ENCODE data around the gene MIGA2.

MIGA2 gene

DNA sequence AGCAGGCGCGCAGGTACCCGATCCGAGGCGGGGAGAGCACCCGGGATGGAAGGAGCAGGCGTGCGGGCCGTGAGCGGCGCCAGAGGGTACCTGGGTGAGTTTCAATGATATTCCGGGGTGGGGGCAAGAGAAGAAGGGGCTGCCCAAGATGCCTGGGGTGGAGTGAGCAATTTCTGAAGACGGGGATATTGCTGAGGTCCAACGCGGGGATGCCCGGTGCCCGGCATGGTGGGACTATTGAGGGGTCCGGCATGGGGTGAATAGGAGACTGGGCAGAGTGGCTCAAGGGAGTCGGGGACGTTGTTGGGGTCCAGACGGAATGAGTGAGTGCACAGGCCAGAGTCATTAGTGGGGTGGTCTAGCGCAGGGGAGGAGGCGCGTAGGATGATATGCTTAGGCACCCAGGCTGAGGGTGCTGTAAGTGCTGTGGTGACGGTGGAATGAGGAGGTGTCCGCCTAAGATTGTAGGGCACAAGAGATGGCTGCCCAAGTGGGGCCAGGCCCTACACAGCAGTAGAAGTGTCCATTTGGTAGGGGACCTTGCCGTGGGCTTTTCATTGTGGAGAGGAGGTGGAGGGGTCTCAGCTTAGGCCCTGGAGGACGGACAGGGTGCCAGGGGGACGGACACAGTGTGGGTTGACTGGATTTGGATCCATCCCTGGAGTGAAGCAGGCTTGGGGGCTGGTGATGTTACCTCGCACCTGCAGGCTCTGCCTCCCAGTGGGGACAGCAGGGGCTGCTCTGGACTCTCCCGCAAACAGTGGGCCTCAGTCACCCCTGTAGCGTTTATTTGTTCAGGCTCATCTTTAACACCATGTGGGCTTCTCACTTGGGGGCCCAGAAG, 719 bp downstream of the MIGA2 start:
- no peak for FAIRE-seq

DNA sequence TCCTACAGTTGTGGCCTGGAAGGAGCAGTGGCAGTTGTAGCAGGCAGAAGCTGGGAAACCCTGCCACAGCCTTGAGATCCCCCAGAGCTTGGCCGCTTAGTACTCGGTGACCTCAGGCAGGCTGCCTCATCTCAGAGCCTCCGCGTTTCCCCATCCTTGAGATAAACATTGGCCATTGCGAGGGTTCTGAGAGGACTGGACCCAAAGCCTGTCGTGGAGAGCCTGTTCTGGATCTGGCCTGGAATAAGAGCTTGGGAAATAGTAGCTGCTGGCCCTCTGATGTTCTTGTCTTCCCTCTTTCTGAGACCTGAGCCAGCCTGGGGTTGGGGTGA, 1.3 kb downstream of the MIGA2 start:
- DNase-seq (ENCODE audit: low spot score) (no peak), FAIRE-seq (no peak)

More for the DNA sequence above, 719 bp downstream of the MIGA2 start:
- no peak for DNase-seq (ENCODE audit: low spot score)

DNA sequence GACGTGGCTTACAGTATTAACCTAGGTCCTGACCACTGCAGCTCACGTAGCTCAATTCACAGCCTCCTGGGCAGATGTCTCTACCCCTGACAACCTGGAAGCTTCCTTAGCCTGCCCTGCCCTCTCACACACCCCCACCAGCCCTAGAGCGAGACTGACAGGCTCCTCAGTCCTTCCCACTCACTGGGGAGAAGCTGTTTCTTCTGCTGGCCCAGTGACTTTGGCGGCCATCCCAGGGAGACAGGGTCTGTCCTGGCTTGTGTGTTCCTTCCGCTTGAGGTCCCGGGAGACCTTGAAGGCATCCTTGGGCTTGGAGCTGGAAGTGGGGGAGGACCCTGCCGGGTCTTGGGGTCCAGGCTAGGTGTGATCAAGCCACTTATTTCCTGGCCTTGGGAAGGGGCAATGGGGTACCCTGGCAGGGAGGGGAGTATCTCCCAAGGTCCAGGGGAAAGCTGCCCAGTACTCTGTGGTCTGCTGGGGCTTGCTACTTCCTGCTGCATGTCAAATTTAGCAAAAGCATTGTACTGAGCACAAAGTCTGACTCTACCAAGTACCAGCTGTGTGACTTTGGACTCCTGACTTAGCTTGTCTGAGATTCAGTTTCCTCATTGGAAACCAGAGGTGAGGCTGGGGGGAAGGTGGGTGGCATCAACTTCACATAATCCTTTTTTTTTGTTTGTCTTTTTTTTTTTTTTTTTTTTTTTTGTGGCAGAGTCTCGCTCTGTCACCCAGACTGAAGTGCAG, 1.9 kb downstream of the MIGA2 start:
- no peak for FAIRE-seq
- DNase-seq (ENCODE audit: low spot score): no peak

DNA sequence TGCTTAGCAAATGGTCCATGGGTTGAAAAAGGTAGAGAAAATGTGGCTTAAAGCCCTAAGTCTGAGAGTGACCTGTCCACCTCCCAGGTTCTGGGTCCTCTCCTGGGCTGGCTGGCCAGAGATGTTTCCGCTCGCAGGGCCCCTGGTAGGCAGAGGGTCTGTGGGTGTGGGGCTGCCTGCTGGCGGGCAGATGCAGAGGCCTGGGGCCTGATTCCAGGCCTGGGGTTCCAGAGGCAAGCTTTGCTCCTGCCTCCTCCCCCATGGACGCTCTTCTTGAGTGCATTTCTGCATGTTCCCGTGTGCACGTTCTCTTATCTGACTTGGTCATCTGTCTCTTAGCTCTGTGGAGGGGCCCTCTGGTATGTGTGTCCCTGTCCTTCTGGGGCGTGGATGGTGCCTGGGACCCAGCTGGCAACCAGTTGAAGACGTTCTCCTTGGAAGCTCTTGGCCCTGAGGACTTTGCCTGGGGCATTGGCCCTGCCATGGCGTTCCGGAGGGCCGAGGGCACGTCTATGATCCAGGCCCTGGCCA, 3.8 kb downstream of the MIGA2 start:
- DNase-seq (ENCODE audit: low spot score) (no peak), FAIRE-seq (no peak)

DNA sequence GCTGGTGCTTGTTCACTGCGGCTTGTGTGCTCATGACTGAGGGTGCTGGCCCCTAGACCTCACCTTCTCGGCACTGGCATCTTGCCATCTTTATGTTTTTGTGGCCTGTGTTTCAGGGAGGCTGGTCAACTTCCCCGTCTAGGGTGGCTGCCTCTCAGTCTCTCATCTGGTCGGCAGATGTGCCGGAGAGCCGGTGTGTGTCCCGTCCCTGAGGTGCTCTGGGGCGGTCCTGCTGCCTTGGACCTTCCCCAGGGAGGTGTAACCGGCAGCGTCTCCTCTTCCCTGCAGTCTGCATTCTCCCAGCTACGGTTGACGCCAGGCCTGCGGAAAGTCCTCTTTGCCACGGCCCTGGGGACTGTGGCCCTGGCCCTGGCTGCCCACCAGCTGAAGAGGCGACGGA, 5.6 kb downstream of the MIGA2 start:
- FAIRE-seq: no peak
- DNase-seq (ENCODE audit: low spot score): no peak

DNA sequence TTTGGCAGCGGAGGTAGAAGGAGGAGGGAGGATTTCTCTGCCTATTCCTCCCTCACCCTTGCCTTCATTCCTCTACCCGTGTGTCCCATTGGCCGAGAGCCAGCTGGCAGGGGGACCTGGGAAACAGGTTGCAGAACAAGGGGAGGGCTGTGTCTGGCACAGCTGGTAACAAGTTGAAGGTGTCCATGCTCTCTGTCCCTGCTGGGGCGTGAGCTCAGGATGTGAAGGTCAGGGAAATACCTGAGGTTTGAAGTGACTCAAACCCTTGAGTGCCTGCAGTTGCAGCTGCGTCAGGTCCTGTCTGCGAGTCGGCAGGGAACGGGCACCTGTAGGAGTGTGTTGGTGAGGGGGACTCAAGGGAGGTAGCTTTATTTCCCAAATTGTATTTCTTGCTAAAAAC, 16.2 kb downstream of the MIGA2 start:
- DNase-seq (ENCODE audit: low spot score): no peak
- FAIRE-seq: no peak

DNA sequence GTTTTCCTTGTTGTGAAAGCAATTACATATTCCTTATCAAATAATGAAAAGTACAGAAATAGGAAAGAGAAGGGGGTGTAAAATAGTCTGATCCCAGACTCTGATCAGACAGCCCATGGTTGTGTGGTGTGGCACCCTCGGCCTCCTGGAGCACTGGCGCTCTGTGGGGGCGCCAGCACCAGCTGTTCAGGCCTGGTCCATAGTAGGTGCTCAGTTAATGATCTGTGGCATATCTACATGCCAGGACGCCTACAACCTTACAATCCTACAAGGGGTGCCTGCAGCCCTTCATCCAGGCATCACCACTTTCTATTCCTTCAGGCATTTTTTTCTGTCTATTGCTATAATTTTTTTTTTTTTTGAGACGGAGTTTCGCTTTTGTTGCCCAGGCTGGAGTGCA, 16.6 kb downstream of the MIGA2 start:
- FAIRE-seq: no peak

DNA sequence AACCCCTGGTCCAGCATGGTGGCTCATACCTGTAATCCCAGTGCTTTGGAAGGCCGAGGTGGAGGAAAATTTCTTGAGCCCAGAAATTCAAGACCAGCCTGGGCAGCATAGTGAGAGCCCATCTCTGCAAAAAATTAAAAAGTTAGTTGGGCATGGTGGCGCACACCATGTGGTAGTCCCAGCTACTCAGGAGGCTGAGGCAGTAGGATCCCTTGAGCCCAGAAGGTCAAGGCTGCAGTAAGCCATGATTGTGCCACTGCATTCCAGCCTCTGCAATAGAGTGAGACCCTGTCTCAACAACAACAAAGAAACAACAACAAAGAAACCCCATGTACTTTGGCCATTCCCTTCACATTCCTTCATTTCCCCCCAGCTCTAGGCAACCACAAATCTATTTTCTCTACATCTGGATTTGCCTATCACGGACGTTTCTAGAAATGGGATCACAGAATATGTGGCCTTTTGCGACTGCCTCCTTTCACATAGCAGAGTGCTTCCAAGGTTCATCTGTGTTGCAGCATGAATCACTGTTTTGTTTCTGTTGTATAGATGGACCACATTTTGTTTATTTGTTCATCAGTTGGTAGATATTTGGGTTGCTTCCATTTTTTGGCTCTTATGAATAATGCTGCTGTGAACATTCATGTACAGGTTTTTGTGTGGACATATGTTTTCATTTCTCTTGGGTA, 17.9 kb downstream of the MIGA2 start:
- DNase-seq (ENCODE audit: low spot score) (no peak), FAIRE-seq (no peak)

More for the DNA sequence above, 16.6 kb downstream of the MIGA2 start:
- DNase-seq (ENCODE audit: low spot score): no peak

DNA sequence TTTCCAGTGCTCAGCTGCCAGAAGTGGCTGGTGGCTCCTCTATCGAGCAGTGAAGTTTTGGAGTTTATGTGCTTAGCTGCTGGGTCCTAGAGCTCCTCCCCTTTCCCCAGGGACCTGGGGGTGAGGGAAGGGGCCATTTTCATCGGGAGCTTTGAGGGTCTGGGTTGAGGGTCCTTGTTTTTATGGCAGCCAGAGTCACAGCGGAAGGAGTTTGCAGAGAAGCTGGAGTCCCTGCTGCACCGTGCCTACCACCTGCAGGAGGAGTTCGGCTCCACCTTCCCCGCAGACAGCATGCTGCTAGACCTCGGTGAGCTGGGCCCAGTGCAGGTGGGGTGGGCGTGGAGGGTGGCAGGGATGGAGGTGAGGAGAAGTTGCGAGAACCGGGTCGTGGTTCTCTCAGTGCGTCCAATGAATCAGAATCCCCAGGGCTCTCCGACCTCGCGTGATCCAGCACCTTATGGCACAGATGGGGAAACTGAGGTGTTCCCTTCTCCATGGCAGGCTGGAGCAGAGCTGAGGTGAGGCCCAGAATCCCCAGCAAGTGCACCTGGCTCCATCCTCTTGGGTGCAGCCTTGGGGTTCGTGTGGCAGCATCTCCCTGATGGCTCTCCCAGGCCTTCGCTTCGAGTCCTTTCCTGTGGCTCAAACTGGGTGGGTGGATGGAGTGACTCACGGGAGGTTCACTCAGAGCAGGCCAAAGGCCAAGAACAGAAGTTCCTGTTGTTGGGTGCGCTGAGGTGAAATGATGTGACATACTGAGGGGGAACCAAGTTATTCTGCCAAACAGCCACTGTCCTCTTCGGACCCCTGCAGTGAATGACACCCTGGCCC, 22.8 kb downstream of the MIGA2 start:
- no peak for FAIRE-seq
- DNase-seq (ENCODE audit: low spot score): peak; percentile 20

DNA sequence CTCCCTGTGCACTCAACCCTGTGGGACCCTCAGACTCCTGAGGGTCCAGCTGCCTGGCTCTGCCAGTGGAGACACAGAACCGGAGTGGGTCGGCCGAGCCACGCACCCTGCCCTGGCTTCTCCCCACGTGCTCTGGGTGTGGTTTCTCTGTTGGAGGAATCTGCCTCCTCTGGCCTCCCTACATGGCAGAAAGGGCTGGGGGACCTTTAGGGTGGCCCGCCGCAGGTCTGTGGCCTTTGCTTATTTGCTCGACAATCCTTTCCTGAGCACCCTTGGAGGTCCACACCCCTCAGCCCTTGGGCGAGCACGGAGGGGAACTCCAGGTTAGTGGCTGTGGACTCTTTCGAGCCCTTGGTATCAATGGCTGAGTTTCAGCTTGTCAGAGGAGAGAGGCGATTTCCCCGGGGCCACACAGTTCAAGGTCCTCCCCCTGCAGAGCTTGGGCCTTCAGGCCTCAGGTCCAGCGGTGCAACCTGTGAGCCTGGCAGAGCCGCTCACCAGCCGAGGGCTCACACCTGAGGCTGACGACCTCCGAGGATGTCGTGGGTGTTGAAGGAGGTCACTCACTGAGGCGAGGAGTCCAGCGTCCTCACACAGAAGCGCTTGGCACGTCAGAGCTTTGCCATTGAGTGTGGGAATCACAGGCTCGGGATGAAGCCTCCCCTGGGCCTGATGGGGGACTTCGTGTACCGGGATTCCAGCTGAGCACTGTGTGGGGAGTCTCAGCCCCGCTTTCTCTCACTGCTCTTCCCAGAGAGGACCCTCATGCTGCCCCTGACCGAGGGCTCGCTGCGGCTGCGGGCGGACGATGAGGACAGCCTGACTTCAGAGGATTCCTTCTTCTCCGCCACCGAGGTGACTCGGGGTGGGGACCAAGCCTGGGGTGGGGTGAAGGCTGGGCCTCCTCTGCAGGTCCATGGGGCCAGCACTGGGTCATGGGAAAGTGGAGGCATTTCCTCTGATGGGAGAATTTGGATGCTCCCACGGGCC, 23.7 kb downstream of the MIGA2 start:
- FAIRE-seq (no peak), DNase-seq (ENCODE audit: low spot score) (no peak)

DNA sequence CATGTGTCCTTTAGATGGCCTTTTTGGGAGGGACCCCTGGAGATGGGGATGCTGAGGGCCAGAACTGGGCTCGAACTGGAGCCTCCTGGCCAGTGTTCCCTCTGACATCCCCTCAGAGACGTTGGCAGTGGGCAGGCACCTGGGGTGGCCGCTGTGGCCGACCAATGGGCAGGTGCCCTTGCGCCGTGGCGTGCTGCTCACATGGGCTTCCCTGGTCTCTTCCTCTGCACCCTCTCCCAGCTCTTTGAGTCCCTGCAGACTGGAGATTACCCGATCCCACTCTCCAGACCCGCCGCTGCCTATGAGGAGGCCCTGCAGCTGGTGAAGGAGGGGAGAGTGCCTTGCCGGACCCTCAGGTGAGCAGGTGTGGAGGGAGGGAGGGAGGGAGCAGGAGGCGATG, 24.6 kb downstream of the MIGA2 start:
- FAIRE-seq: no peak

DNA sequence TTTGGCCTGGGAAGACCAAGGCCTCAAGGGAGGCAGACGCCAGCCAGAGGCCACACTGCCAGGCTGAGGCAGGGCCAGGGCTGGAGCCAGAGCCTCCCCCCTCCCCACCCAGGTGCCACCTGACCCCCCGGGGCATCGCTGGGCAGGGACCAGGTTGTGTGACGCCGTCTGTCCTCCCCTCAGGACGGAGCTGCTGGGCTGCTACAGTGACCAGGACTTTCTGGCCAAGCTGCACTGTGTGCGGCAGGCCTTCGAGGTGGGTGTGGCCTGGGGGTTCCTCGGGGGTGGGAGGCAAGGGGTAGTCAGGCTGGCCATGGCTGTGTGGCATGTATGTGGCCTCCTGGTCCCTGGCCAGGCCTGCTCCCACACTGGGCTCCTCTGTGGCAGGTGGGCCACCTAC, 26.6 kb downstream of the MIGA2 start:
- no peak for DNase-seq (ENCODE audit: low spot score)
- FAIRE-seq: no peak

More for the DNA sequence above, 24.6 kb downstream of the MIGA2 start:
- no peak for DNase-seq (ENCODE audit: low spot score)

DNA sequence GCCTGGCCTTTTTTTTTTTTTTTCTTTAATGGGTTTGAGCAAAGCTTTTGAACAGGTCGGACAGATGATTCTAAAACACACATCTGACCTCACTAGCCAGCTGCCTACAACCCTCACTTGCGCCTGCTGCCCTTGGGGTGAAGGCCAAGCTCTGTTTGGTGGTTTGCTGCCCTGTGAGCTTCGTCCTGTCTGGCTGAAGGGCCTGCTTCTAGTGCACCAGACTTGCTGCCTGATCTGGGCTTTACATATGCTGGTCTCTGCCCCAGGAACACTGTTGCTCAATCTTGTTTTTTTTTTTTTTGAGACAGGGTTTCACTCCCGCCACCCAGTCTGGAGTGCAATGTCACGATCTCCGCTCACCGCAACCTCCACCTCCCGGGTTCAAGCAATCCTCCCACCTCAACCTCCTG, 28.1 kb downstream of the MIGA2 start:
- DNase-seq (ENCODE audit: low spot score): no peak

DNA sequence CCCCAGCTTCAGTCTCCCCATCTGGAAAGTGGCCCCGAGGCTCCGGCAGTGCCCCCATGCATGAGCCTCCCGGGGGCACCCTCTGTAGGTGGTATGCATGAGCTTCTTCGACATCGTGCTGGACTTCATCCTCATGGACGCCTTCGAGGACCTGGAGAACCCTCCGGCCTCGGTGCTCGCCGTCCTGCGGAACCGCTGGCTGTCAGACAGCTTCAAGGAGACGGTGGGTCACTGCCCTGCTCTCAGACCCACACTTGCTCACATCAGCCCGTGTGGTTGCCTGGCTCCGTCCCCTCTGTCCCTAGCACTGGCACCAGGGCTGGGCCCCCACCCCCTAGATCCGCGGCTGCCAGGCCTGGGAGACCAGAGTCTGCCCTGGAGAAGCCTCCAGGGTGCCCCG, 31.7 kb downstream of the MIGA2 start:
- DNase-seq (ENCODE audit: low spot score): no peak
- FAIRE-seq: no peak

More for the DNA sequence above, 28.1 kb downstream of the MIGA2 start:
- no peak for FAIRE-seq

DNA sequence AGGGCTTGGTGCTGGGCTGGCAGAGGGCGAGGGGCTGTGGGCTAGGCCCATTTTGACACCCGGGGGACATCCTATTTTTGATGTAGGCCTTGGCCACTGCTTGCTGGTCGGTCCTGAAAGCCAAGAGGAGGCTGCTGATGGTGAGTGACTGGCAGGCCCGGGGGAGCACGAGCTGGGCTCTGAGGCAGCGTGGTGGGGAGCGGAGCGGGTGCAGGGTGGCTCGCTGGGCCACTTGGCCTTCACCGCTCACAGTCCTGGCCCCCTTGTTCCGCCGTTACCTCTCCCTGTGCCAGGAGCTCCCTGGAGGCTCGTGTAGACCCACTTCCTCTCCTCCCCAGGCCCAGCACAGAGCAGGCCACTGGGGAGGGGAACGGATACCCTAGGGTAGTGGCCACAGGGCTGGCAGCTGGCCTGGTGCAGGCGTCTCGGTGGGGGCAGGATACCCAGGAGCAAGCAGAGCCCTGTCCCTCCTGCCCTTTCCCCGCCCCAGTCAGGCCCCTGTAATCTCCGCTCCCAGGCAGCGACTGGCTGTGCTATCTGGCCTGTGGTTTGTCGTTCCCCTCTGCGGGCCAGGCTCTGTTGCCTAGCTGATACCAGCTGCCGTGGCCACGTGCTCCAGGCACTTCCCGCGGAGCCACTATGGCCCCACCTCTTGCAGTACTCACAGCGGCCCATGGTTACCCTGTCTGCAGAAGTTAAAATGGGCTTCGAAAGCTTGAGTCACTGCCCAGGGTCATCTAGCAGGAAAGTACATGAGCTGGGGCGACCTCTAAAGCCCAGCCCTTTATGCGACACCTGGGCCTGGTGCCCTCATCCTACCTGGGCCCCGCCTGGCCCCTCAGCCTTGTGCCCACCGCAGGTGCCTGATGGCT, 32.8 kb downstream of the MIGA2 start:
- FAIRE-seq (no peak), DNase-seq (ENCODE audit: low spot score) (no peak)

DNA sequence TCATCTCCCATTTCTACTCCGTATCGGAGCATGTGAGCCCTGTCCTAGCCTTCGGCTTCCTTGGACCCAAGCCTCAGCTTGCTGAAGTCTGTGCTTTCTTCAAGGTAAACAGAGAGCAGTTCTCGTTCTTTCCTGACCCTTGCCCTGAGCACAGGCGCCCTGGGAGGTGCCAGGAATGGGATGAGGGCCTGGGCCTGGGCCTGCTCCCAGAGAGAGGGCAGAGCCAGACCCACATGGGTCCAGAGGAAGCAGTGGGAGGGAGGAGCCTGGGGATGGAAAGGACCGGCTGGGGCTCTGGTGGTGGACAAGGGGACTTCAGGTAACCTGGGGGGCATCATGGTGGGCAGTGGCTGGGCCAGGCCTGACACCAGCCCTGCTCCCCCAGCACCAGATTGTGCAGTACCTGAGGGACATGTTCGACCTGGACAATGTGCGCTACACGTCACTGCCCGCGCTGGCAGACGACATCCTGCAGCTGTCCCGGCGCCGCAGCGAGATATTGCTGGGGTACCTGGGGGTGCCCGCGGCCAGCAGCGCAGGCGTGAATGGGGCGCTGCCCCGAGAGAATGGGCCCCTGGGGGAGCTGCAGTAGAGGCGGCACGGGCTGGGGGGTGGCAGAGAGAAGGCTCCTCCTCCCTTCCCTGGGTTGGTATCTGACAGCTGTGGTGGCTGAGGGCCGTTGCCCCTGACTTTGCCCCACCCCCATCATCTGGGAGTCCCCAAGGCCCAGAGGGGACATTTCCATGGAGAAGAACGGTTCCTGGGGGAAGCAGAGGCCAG, 33.6 kb downstream of the MIGA2 start:
- no peak for FAIRE-seq
- no peak for DNase-seq (ENCODE audit: low spot score)

DNA sequence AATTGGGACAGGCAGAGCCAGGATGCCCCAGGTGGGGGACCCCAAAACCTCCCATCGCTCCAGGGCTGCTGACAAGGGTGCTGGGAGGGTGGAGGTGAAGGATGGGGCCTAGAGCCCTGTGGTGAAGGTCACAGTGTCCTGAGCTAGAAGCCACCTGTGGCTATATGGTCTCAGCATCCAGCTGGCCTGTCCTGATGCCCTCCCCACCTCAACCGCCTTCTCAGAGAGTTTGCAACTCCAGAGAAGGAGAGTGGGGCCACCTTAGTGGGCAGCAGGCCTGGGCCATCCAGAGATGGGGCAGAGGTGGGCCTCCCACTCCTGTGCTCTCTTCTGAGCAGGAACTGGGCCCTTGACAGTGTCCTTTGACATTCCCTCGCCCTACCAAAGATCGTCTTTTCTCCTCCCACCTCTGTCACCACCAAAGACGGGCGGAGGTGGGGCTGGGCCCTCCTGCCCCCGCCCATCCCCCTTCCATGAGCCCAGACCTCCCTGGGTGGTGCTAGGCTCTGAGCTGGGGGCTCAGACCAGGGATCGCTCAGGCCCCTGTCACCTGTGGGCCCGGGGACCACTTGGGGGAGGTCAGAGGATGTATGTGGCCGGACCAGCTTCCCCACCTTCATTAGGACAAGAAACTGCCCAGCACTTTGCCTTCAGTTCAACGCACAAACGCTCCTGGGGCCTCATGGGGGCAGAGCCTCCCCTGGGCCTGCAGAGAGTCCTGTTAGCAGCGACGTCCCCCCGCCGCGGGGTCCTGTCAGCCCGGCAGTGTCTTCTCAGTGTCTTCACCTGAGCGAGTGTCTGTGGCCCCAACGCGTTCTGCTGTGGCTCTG, 34.5 kb downstream of the MIGA2 start:
- FAIRE-seq: no peak

More for the DNA sequence above, 34.5 kb downstream of the MIGA2 start:
- no peak for DNase-seq (ENCODE audit: low spot score)

Measured in RCC 7860 (cell line).